Measurements from ENCODE around the gene CCL22.

DNA sequence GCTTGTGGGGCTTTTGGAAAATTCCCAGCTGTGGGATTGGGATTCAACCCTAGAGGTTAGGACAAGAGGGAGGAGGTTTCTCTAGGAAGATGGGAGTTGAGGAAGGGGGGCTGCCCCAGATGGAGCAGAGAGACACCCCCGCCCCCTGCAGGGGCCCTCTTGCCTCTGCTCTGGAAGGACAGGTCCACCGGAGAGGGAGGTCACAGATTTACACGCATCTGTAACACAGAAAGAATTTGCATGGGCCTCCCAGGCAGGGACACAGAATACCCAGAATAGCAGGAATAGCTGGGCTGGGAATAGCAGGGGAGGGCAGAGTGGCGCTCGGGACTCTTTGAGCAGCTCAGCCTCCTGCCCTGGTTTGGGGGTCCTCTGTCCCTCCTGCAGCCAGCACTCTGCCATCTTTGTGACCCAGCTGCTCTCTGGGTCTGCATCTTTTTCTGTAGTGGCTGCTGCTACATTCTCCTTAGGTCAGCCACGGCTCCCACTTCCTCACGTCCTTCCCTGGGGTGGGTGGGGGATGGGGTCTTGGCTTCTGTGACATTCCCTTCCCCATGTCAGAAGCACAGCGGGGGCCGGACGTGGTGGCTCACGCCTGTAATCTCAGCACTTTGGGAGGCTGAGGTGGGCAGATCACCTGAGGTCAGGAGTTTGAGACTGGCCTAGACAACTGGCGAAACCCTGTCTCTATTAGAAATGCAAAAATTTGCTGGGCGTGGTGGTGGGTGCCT is 40.2 kb upstream of the CCL22 start:
- TF ChIP-seq POLR2AphosphoS5 (IDR thresholded peaks at IDR 0.05; ENCODE audit: borderline replicate concordance, low read depth, low read length) (no peak), EZH2 (IDR thresholded peaks at IDR 0.05) (no peak), FOXP2 (optimal IDR thresholded peaks at IDR 0.05; ENCODE audit: control extremely low read depth, extremely low read length, insufficient read depth) (no peak)
